SK-N-SH treated with all-trans-retinoic acid at 6 μM for 48 hours (cell line): Measurements from ENCODE around the gene ALK.

ENCODE experiments used
- GLIS3 ChIP-seq: fragments of 250-450 bp; sonication (Bioruptor Pico); IDR thresholded peaks from 2 replicates; pipeline ENCODE4 v1.5.0; 2020; ENCODE audit warnings: mild to moderate bottlenecking, moderate library complexity
- ISL1 ChIP-seq: fragments of 250-450 bp; sonication (Bioruptor Pico); IDR thresholded peaks from 2 replicates; pipeline ENCODE4 v2.1.2; 2022; ENCODE audit warnings: mild to moderate bottlenecking, moderate library complexity
- OSR1 ChIP-seq: fragments of 250-450 bp; sonication (Bioruptor Pico); IDR thresholded peaks from 2 replicates; pipeline ENCODE4 v1.8.0; 2022; ENCODE audit warnings: moderate library complexity, mild to moderate bottlenecking, inconsistent platforms
- TCF4 ChIP-seq: fragments of 250-450 bp; sonication (Bioruptor Pico); IDR thresholded peaks from 2 replicates; pipeline ENCODE4 v1.8.0; 2021; ENCODE audit warnings: mild to moderate bottlenecking, moderate library complexity, borderline replicate concordance
- TSHZ2 ChIP-seq: fragments of 250-450 bp; sonication (Bioruptor Pico); IDR thresholded peaks from 2 replicates; pipeline ENCODE4 v1.5.0; 2020; ENCODE audit warnings: mild to moderate bottlenecking, moderate library complexity
- ZFP30 ChIP-seq: fragments of 450-650 bp; formaldehyde crosslinking; IDR thresholded peaks from 2 replicates; pipeline ENCODE4 v1.5.0; 2022; ENCODE audit warnings: mild to moderate bottlenecking, moderate library complexity
- ZNF565 ChIP-seq: fragments of 450-650 bp; formaldehyde crosslinking; conservative IDR thresholded peaks from 2 replicates; pipeline ENCODE4 v1.5.0; 2020; ENCODE audit warnings: low read depth, mild to moderate bottlenecking, moderate library complexity

DNA sequence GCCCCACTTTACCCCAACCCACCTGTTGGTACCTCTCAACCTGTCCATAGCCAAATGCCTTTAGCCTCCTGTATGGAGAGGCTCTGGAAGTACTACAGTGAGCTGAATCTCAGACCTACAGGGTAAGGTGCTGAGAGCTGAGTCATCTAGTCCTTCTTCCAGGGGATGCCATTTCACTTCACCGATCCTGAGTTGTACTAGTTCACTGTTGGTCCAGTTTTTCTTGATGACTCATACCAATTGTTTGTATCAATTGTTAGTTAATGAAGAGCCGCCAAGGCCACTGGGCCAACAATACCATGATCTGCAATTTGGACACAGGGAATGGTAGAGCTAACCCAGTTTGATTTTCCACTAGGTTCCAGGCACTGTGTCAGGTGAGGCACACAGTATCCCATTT lies 549.2 kb downstream of the ALK start:
- TF ChIP-seq TCF4 (CRISPR knock-in tag) (no peak), GLIS3 (CRISPR knock-in tag) (no peak), OSR1 (CRISPR knock-in tag) (no peak), ZNF565 (no peak), ZFP30 (CRISPR knock-in tag) (no peak), TSHZ2 (CRISPR knock-in tag) (no peak), ISL1 (CRISPR knock-in tag) (no peak)
